Endodermal cell (in vitro differentiated cells): ENCODE data around the gene TXNDC2. TPM values are rescaled to one million over a fixed set of nuclear protein-coding genes. Genes with fewer than 3 reads are reported as not detected.

Source experiments
- DNase-seq: peaks from one replicate; pipeline ENCODE4 v3.0.0-alpha.2; 2017
- H3K27ac ChIP-seq: 2 replicates; pipeline ENCODE4 v1.5.1; 2013; ENCODE audit warnings: mild to moderate bottlenecking, low read depth, low read length, moderate library complexity
- H3K27me3 ChIP-seq: 2 replicates; pipeline ENCODE4 v1.6.1; 2013; ENCODE audit warnings: mild to moderate bottlenecking, low read length, moderate library complexity; ENCODE audit not compliant: insufficient read depth, control insufficient read depth, poor library complexity, severe bottlenecking
- H3K36me3 ChIP-seq: 2 replicates; pipeline ENCODE4 v1.7.0; 2013; ENCODE audit warnings: mild to moderate bottlenecking, low read length, moderate library complexity; ENCODE audit not compliant: control insufficient read depth, insufficient read depth
- H3K4me1 ChIP-seq: one replicate; pipeline ENCODE4 v1.7.0; 2013; ENCODE audit warnings: low read length; ENCODE audit not compliant: control insufficient read depth, insufficient read depth
- H3K4me3 ChIP-seq: 2 replicates; pipeline ENCODE4 v1.5.1; 2013; ENCODE audit warnings: mild to moderate bottlenecking, low read length, moderate library complexity
- H3K9ac ChIP-seq: 2 replicates; pipeline ENCODE4 v1.6.1; 2013; ENCODE audit warnings: mild to moderate bottlenecking, low read length, moderate library complexity; ENCODE audit not compliant: poor library complexity, severe bottlenecking; ENCODE audit errors: extremely low read depth
- H3K9me3 ChIP-seq: 2 replicates; pipeline ENCODE4 v1.6.1; 2013; ENCODE audit warnings: mild to moderate bottlenecking, low read length, moderate library complexity; ENCODE audit not compliant: control insufficient read depth
- H3K27ac Mint-ChIP-seq: 2 replicates; pipeline ENCODE4 v1.8.0; 2020; ENCODE audit warnings: mixed read lengths
- H3K27me3 Mint-ChIP-seq: 2 replicates; pipeline ENCODE4 v1.8.0; 2021; ENCODE audit warnings: mild to moderate bottlenecking, mixed read lengths; ENCODE audit not compliant: insufficient read depth
- H3K36me3 Mint-ChIP-seq: 2 replicates; pipeline ENCODE4 v1.8.0; 2020; ENCODE audit warnings: low read depth, mixed read lengths
- H3K4me1 Mint-ChIP-seq: 2 replicates; pipeline ENCODE4 v1.8.0; 2020; ENCODE audit warnings: mixed read lengths
- H3K4me3 Mint-ChIP-seq: 2 replicates; pipeline ENCODE4 v1.8.0; 2020; ENCODE audit warnings: mild to moderate bottlenecking, moderate library complexity, mixed read lengths
- H3K9me3 Mint-ChIP-seq: 2 replicates; pipeline ENCODE4 v1.8.0; 2020; ENCODE audit warnings: mild to moderate bottlenecking, mixed read lengths
- WGBS, 2 experiments: methylation state at CpG; one replicate each; pipeline versions ENCODE4 v1.1.5 to v1.1.7; 2013; ENCODE audit warnings: missing lambda C conversion rate in 2 of 2, mixed read lengths in 1 of 2; ENCODE audit not compliant: insufficient coverage in 1 of 2, insufficient read length in 1 of 2; 5-methylcytosine and 5-hydroxymethylcytosine counted together
- total RNA-seq, 2 donors: library from RNA; stranded (reverse); fragmentation: NEBNext Ultra II Directional in 1 of 2; extraction: Animal tissue kit (Norgen Biotek cat#: 25700) in 1 of 2; gene quantifications; 2 replicates in 1 of 2; 3 replicates in 1 of 2; pipeline ENCODE4 v1.2.1, GENCODE V29; 2021
- TF ChIP-seq, protein P1 (sequence below): fragments of 200-600 bp; sonication (generic); conservative IDR thresholded peaks from 2 replicates; pipeline ENCODE4 v1.5.0; 2021; ENCODE audit warnings: antibody characterized with exemption, mild to moderate bottlenecking

TXNDC2 gene
- total RNA-seq, 2 donors from 2014 or later: not detected

DNA sequence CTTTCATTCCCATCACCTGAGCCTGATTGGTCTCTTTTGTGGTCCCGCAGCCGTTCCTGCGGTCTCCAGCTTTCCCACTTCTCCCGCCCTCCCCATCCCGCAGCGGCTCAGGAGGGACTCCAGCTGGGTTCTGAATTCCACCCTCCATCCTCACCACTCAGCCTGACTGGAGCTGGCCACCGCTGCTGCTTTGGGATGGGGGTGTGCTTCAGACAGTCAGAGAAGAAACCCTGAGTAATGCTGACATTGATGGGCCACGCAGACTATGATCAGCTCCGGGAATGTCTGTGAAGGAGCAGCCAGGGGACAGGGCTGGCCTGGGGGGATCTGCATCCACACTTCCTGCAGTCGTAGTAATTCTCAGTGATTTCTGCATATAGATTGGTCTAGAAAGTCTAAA lies 45.9 kb upstream of the TXNDC2 start:
- peaks cover 2% of the 10 kb centered on the region for H3K27me3 Mint-ChIP-seq
- no peaks in the 10 kb centered on the region for H3K36me3 ChIP-seq
- H3K9me3 ChIP-seq: no peaks in the 10 kb centered on the region
- no peaks in the 10 kb centered on the region for H3K36me3 Mint-ChIP-seq
- TF ChIP-seq, protein P1, sequence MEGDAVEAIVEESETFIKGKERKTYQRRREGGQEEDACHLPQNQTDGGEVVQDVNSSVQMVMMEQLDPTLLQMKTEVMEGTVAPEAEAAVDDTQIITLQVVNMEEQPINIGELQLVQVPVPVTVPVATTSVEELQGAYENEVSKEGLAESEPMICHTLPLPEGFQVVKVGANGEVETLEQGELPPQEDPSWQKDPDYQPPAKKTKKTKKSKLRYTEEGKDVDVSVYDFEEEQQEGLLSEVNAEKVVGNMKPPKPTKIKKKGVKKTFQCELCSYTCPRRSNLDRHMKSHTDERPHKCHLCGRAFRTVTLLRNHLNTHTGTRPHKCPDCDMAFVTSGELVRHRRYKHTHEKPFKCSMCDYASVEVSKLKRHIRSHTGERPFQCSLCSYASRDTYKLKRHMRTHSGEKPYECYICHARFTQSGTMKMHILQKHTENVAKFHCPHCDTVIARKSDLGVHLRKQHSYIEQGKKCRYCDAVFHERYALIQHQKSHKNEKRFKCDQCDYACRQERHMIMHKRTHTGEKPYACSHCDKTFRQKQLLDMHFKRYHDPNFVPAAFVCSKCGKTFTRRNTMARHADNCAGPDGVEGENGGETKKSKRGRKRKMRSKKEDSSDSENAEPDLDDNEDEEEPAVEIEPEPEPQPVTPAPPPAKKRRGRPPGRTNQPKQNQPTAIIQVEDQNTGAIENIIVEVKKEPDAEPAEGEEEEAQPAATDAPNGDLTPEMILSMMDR: no peak
- no peak overlapping the region for H3K4me3 ChIP-seq
- H3K4me1 ChIP-seq: peaks cover 10% of the 10 kb centered on the region
- peaks cover 38% of the 10 kb centered on the region for H3K4me1 Mint-ChIP-seq
- H3K9me3 Mint-ChIP-seq: no peaks in the 10 kb centered on the region
- H3K27ac ChIP-seq: no peak overlapping the region
- no peak overlapping the region for H3K9ac ChIP-seq
- WGBS, 2 experiments: 60 to 71% methylated on average over 6 to 10 of the region's 10 CpGs
- peak; percentile 77 for DNase-seq
- no peaks in the 10 kb centered on the region for H3K27me3 ChIP-seq
- H3K27ac Mint-ChIP-seq: no peak overlapping the region
- H3K4me3 Mint-ChIP-seq: no peak overlapping the region

DNA sequence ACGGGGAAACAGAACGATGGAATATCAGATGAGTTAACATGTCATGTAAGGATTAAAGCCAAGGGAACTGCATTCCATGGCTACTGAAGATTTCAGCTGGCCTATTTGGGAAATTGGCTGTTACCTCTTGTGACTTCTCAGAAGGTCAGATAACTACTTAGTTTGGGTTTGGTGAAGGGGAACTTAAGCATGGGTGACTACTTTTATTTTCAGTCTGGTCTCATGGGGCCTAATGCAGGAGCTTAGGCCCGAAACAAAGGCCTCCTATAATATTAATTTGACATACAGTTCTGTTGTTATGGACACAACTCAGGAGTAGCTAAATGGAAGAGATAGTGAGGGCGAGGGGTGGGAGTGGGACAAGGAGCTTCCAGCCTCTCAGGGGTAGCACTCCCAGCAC lies 44.0 kb upstream of the TXNDC2 start:
- H3K4me3 ChIP-seq: no peak overlapping the region
- H3K9me3 ChIP-seq: no peaks in the 10 kb centered on the region
- whole genome bisulfite sequencing, 2 experiments: 87 to 89% methylated on average over 2 to 3 of the region's 4 CpGs
- no peak overlapping the region for H3K27ac ChIP-seq
- DNase-seq: no peak
- H3K27me3 ChIP-seq: no peaks in the 10 kb centered on the region
- TF ChIP-seq, protein P1: no peak
- no peaks in the 10 kb centered on the region for H3K36me3 ChIP-seq
- Mint-ChIP-seq H3K4me3 (no peak overlapping the region), H3K27me3 (peaks cover 2% of the 10 kb centered on the region), H3K4me1 (peaks cover 23% of the 10 kb centered on the region), H3K27ac (no peak overlapping the region), H3K9me3 (no peaks in the 10 kb centered on the region), H3K36me3 (no peaks in the 10 kb centered on the region)
- no peak overlapping the region for H3K9ac ChIP-seq
- peaks cover 7% of the 10 kb centered on the region for H3K4me1 ChIP-seq

DNA sequence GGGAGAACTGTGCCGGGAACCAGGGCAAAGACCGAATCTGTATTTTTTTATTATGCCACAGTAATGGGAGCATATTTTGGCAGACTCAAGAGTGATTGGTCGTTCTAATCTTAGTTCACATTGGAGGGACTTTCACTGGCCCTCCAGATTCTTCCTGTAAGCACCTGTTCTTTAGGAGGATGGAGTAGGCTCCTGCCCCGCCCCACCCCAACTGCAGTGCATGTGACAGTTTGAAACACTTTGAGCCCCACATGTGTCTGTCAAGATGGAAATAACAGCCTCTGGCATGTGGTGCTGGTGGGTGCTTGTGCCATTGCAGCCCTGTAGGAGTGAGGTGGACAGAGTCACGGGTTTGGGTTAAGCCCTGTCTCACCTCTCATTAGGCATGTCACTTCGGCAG lies 43.3 kb upstream of the TXNDC2 start:
- no peak for DNase-seq
- no peak overlapping the region for H3K27ac Mint-ChIP-seq
- Histone ChIP-seq H3K4me3 (no peak overlapping the region), H3K36me3 (no peaks in the 10 kb centered on the region), H3K27me3 (no peaks in the 10 kb centered on the region), H3K27ac (no peak overlapping the region), H3K9ac (no peak overlapping the region), H3K4me1 (peaks cover 7% of the 10 kb centered on the region), H3K9me3 (no peaks in the 10 kb centered on the region)
- TF ChIP-seq, protein P1: no peak
- no peak overlapping the region for H3K4me3 Mint-ChIP-seq
- no peaks in the 10 kb centered on the region for H3K9me3 Mint-ChIP-seq
- no peaks in the 10 kb centered on the region for H3K36me3 Mint-ChIP-seq
- 86 to 90% methylated on average over 2 to 5 of the region's 6 CpGs for WGBS, 2 experiments
- peaks cover 2% of the 10 kb centered on the region for H3K27me3 Mint-ChIP-seq
- H3K4me1 Mint-ChIP-seq: peaks cover 23% of the 10 kb centered on the region
